SK-N-SH (cell line): ENCODE data around the gene ATP1A1. TPM values are rescaled to one million over a fixed set of nuclear protein-coding genes. Genes with fewer than 3 reads are reported as not detected.

Source experiments
- CHD2 ChIP-seq: fragments of 150-350 bp; IDR thresholded peaks from 2 replicates; pipeline ENCODE4 v1.6.1; 2018; ENCODE audit warnings: low read length; ENCODE audit not compliant: partially characterized antibody
- CTCF ChIP-seq: fragments of 200-600 bp; sonication (generic); IDR thresholded peaks from 2 replicates; pipeline ENCODE4 v1.6.1; 2017; ENCODE audit warnings: antibody characterized with exemption, mild to moderate bottlenecking, moderate library complexity
- ELF1 ChIP-seq: IDR thresholded peaks from 2 replicates; pipeline ENCODE4 v1.4.0; 2012
- EP300 ChIP-seq, 2 experiments: IDR thresholded peaks; 2 replicates each; pipeline versions ENCODE4 v1.4.0 to v1.6.1; 2012; ENCODE audit warnings: borderline replicate concordance in 1 of 2, low read depth in 1 of 2, low read length in 1 of 2
- FOSL2 ChIP-seq: IDR thresholded peaks from 2 replicates; pipeline ENCODE4 v1.4.0; 2012; ENCODE audit warnings: low read depth, mild to moderate bottlenecking, moderate library complexity, borderline replicate concordance
- FOXJ3 ChIP-seq: sonication (generic); formaldehyde crosslinking; IDR thresholded peaks from 2 replicates; pipeline ENCODE4 v1.5.1; 2020; ENCODE audit warnings: mild to moderate bottlenecking, missing genetic modification reagents
- FOXM1 ChIP-seq: IDR thresholded peaks from 2 replicates; pipeline ENCODE4 v1.4.0; 2012; ENCODE audit warnings: low read depth, mild to moderate bottlenecking
- GABPA ChIP-seq: IDR thresholded peaks from 2 replicates; pipeline ENCODE4 v1.4.0; 2012; ENCODE audit warnings: low read depth, mild to moderate bottlenecking
- IRF3 ChIP-seq: fragments of 150-350 bp; IDR thresholded peaks from 2 replicates; pipeline ENCODE4 v1.6.1; 2016; ENCODE audit warnings: mild to moderate bottlenecking, low read depth, low read length
- MAX ChIP-seq: IDR thresholded peaks from 2 replicates; pipeline ENCODE4 v1.4.0; 2012; ENCODE audit warnings: low read depth
- MXI1 ChIP-seq: IDR thresholded peaks from 2 replicates; pipeline ENCODE4 v1.6.1; 2012; ENCODE audit warnings: mild to moderate bottlenecking, low read depth, low read length, improper control_type of control experiment
- NFIC ChIP-seq: IDR thresholded peaks from 2 replicates; pipeline ENCODE4 v1.4.0; 2012; ENCODE audit warnings: borderline replicate concordance
- NRF1 ChIP-seq: IDR thresholded peaks from 2 replicates; pipeline ENCODE4 v1.6.1; 2012; ENCODE audit warnings: low read depth, mild to moderate bottlenecking, low read length
- RCOR1 ChIP-seq: fragments of 150-350 bp; IDR thresholded peaks from 2 replicates; pipeline ENCODE4 v1.6.1; 2017; ENCODE audit warnings: antibody characterized with exemption, low read length
- RFX5 ChIP-seq: IDR thresholded peaks from 2 replicates; pipeline ENCODE4 v1.6.1; 2012; ENCODE audit warnings: mild to moderate bottlenecking, improper control_type of control experiment, low read length
- RXRA ChIP-seq: IDR thresholded peaks from 2 replicates; pipeline ENCODE4 v1.4.0; 2012; ENCODE audit warnings: low read depth, mild to moderate bottlenecking, borderline replicate concordance
- SIN3A ChIP-seq: IDR thresholded peaks from 2 replicates; pipeline ENCODE4 v1.6.1; 2012; ENCODE audit warnings: low read depth, mild to moderate bottlenecking, low read length, moderate library complexity, borderline replicate concordance
- SMC3 ChIP-seq: IDR thresholded peaks from 2 replicates; pipeline ENCODE4 v1.6.1; 2012; ENCODE audit warnings: low read depth, low read length, improper control_type of control experiment
- TCF12 ChIP-seq: IDR thresholded peaks from 2 replicates; pipeline ENCODE4 v1.4.0; 2012
- TEAD4 ChIP-seq: IDR thresholded peaks from 2 replicates; pipeline ENCODE4 v1.4.0; 2012; ENCODE audit warnings: mild to moderate bottlenecking, borderline replicate concordance; ENCODE audit not compliant: insufficient read depth
- USF1 ChIP-seq: IDR thresholded peaks from 2 replicates; pipeline ENCODE4 v1.4.0; 2012; ENCODE audit warnings: low read depth, borderline replicate concordance
- YY1 ChIP-seq: IDR thresholded peaks from 2 replicates; pipeline ENCODE4 v1.4.0; 2012; ENCODE audit warnings: low read depth, mild to moderate bottlenecking
- polyA plus RNA-seq, 3 experiments: library from polyadenylated mRNA; depleted of rRNA; stranded (reverse); fragments of >200 nt; gene quantifications; 2 replicates each; pipeline ENCODE4 v1.2.3, GENCODE V29; 2012

The ATP1A1 gene
- polyA plus RNA-seq, 1 of the 3 experiments (the other 2 are of a cell fraction) = 233 TPM

- no peak for TF ChIP-seq SIN3A
- no peak for TF ChIP-seq FOXM1
- TF ChIP-seq RFX5 = no peak; the same call in 1 of the 2 replicates
- peak; percentile 63 for TF ChIP-seq CHD2
- no peak for TF ChIP-seq NRF1
- TF ChIP-seq RXRA = no peak
- no peak for TF ChIP-seq IRF3
- peak; percentile 55; the same call in 1 of the 2 replicates for TF ChIP-seq FOXJ3
- TF ChIP-seq ELF1 = no peak
- TF ChIP-seq TCF12 = peak; percentile 86
- TF ChIP-seq CTCF = no peak
- peak; percentile 75 for TF ChIP-seq MXI1
- TF ChIP-seq SMC3 = no peak
- TF ChIP-seq USF1 = no peak
- TF ChIP-seq NFIC = no peak
- TF ChIP-seq MAX = no peak
- no peak for TF ChIP-seq YY1
- peak; percentile 92 for TF ChIP-seq RCOR1
- TF ChIP-seq TEAD4 = no peak
- no peak for TF ChIP-seq FOSL2
- TF ChIP-seq GABPA = no peak
- TF ChIP-seq EP300 (IDR thresholded peaks at IDR 0.05; ENCODE audit: borderline replicate concordance in 1 of 2, low read depth in 1 of 2, low read length in 1 of 2) = peak in 1 of 2 experiments; percentile 95; a peak in 2 of 4 replicates
These were observed 7.7 kb upstream of the ATP1A1 start (continued) for GRCh38 chr1:116365353-116365780.
